Endothelial cell of umbilical vein (primary cell): ENCODE measurements around the gene ACP3. TPM values are rescaled to one million over a fixed set of nuclear protein-coding genes. Genes with fewer than 3 reads are reported as not detected.

Source experiments
- BruUV-seq: library from RNA; stranded (reverse); fragments of 400-500 nt; replicated peaks from 2 replicates; lab custom pipeline; 2021; lab: Mats Ljungman, UMichigan
- CTCF ChIA-PET: fragments of 300-600, 350-600 bp; sonication (Branson Sonifier 250); formaldehyde crosslinking; loops from one replicate; lab custom pipeline; 2021; ENCODE audit warnings: antibody characterized with exemption, inconsistent platforms; lab: Charles Lee
- POLR2A ChIA-PET: fragments of 300-600, 350-600 bp; sonication (Branson Sonifier 250); formaldehyde crosslinking; loops from one replicate; lab custom pipeline; 2021; ENCODE audit warnings: antibody characterized with exemption, inconsistent platforms; lab: Charles Lee
- DNase-seq: peaks from one replicate; pipeline ENCODE4 v3.0.0-alpha.2; 2011; ENCODE audit warnings: low read depth, low spot score
- FAIRE-seq: peaks from 2 replicates; lab custom pipeline; 2011; peaks lifted over from hg19 to GRCh38; lab: Jason Lieb, UNC
- H2AFZ ChIP-seq: 2 replicates; pipeline ENCODE4 v1.6.0; 2012; ENCODE audit warnings: low read depth, low read length, control low read depth, inconsistent platforms
- H3K27ac ChIP-seq: 2 replicates; pipeline ENCODE4 v1.5.1; 2011; ENCODE audit warnings: low read depth, mild to moderate bottlenecking, control low read depth, low read length, moderate library complexity; ENCODE audit not compliant: insufficient read depth
- H3K27me3 ChIP-seq, 2 experiments: 2 replicates each; pipeline versions ENCODE4 v1.6.0 to v1.6.1; 2011; ENCODE audit warnings: low read length in 2 of 2, mixed read lengths in 1 of 2; ENCODE audit not compliant: control insufficient read depth in 2 of 2, insufficient read depth in 2 of 2
- H3K36me3 ChIP-seq, 2 experiments: 2 replicates in 1 of 2; 3 replicates in 1 of 2; pipeline ENCODE4 v1.5.1; 2011; ENCODE audit warnings: low read length in 2 of 2, mild to moderate bottlenecking in 1 of 2, moderate library complexity in 1 of 2; ENCODE audit not compliant: control insufficient read depth in 2 of 2, insufficient read depth in 2 of 2; ENCODE audit errors: extremely low read depth in 1 of 2
- H3K4me1 ChIP-seq: 3 replicates; pipeline ENCODE4 v1.5.1; 2011; ENCODE audit warnings: mild to moderate bottlenecking, low read length; ENCODE audit not compliant: control insufficient read depth, insufficient read depth; ENCODE audit errors: extremely low read depth
- H3K4me2 ChIP-seq: 2 replicates; pipeline ENCODE4 v1.6.1; 2011; ENCODE audit warnings: low read length, control low read depth, mixed read lengths; ENCODE audit not compliant: insufficient read depth
- H3K4me3 ChIP-seq, 3 experiments: fragments of 200-600 bp in 1 of 3; sonication (generic), shearing (Covaris generic) in 1 of 3; replicated peaks in 1 of 3; 2 replicates each; pipeline ENCODE4 v1.5.1; 2011 to 2016; ENCODE audit warnings: control low read depth in 3 of 3, low read length in 3 of 3, mild to moderate bottlenecking in 2 of 3, inconsistent platforms in 1 of 3, low read depth in 1 of 3, moderate library complexity in 1 of 3; ENCODE audit not compliant: insufficient read depth in 1 of 3
- H3K79me2 ChIP-seq: 2 replicates; pipeline ENCODE4 v1.6.0; 2012; ENCODE audit warnings: low read length, inconsistent platforms; ENCODE audit not compliant: control insufficient read depth, insufficient read depth
- H3K9ac ChIP-seq: replicated peaks from 2 replicates; pipeline ENCODE3; 2011; ENCODE audit warnings: low read length, control low read depth; ENCODE audit not compliant: insufficient read depth; ENCODE audit errors: extremely low read depth
- H3K9me1 ChIP-seq: replicated peaks from 3 replicates; pipeline ENCODE4 v1.6.0; 2011; ENCODE audit warnings: mild to moderate bottlenecking, low read length; ENCODE audit not compliant: control insufficient read depth, insufficient read depth; ENCODE audit errors: extremely low read depth
- H3K9me3 ChIP-seq: replicated peaks from 2 replicates; pipeline ENCODE4 v1.5.1; 2012; ENCODE audit warnings: low read length, inconsistent platforms; ENCODE audit not compliant: control insufficient read depth, insufficient read depth
- H4K20me1 ChIP-seq: replicated peaks from 2 replicates; pipeline ENCODE3; 2011; ENCODE audit warnings: mild to moderate bottlenecking, low read length; ENCODE audit not compliant: control insufficient read depth, insufficient read depth; ENCODE audit errors: extremely low read depth
- CTCF ChIP-seq, 2 donors: IDR thresholded peaks; 1 replicate in 1 of 2; 2 replicates in 1 of 2; pipeline ENCODE4 v1.5.1; 2011; ENCODE audit warnings: low read length in 2 of 2, mild to moderate bottlenecking in 2 of 2, moderate library complexity in 2 of 2, control low read depth in 1 of 2, inconsistent platforms in 1 of 2, low read depth in 1 of 2; ENCODE audit not compliant: insufficient read depth in 1 of 2; ENCODE audit errors: extremely low read depth in 1 of 2
- EZH2 ChIP-seq: IDR thresholded peaks from 2 replicates; pipeline ENCODE4 v1.6.1; 2012; ENCODE audit warnings: borderline replicate concordance, low read depth, mild to moderate bottlenecking, moderate library complexity, low read length, inconsistent platforms; ENCODE audit not compliant: severe bottlenecking
- FOS ChIP-seq: IDR thresholded peaks from 2 replicates; pipeline ENCODE4 v1.6.1; 2011; ENCODE audit warnings: mild to moderate bottlenecking, low read length, moderate library complexity, borderline replicate concordance; ENCODE audit not compliant: insufficient read depth
- GATA2 ChIP-seq: IDR thresholded peaks from 2 replicates; pipeline ENCODE4 v1.7.0; 2011; ENCODE audit warnings: low read depth, mild to moderate bottlenecking, moderate library complexity, mixed read lengths, low read length; ENCODE audit not compliant: insufficient read length, insufficient read depth
- JUN ChIP-seq: IDR thresholded peaks from 2 replicates; pipeline ENCODE4 v1.6.1; 2011; ENCODE audit warnings: borderline replicate concordance, low read depth; ENCODE audit not compliant: insufficient read length, insufficient read depth
- MYC ChIP-seq: IDR thresholded peaks from one replicate; pipeline ENCODE4 v1.6.1; 2011; ENCODE audit warnings: mild to moderate bottlenecking, low read depth, low read length
- POLR2A ChIP-seq: IDR thresholded peaks from 2 replicates; pipeline ENCODE4 v1.6.1; 2012; ENCODE audit warnings: low read depth, mild to moderate bottlenecking, control low read depth, low read length
- POLR2AphosphoS5 ChIP-seq: IDR thresholded peaks from 2 replicates; pipeline ENCODE4 v1.6.1; 2012; ENCODE audit warnings: low read depth, mild to moderate bottlenecking, control low read depth, low read length, moderate library complexity; ENCODE audit not compliant: insufficient read depth
- dilution Hi-C: fragments of 300-500 bp; cut with MboI; formaldehyde crosslinking; loops from one replicate; pipeline ENCODE4 v1.15.0; 2019; ENCODE audit warnings: low sequenced_read_pairs; ENCODE audit not compliant: extremely low pct_ligation_motif_present
- intact Hi-C: fragments of 100-400 bp; cut with micrococcal nuclease; formaldehyde crosslinking; loops from one replicate; pipeline ENCODE4 v1.10.0; 2022
- polyA plus RNA-seq, 4 experiments: library from polyadenylated mRNA; depleted of rRNA in 3 of 4; stranded (reverse) in 3 of 4; unstranded in 1 of 4; fragments of >200 nt; gene quantifications; 2 replicates each; pipeline versions ENCODE4 v1.2.1 to v1.2.3, GENCODE V29; 2011 to 2012; ENCODE audit warnings: missing spikeins in 1 of 4
- total RNA-seq: library from RNA; stranded (reverse); gene quantifications from 2 replicates; pipeline ENCODE4 v1.2.3, GENCODE V29; 2021
- TF ChIP-seq, protein P1 (sequence below): IDR thresholded peaks from 2 replicates; pipeline ENCODE4 v1.6.1; 2011; ENCODE audit not compliant: insufficient read depth, insufficient read length

The ACP3 gene
- total and polyA plus RNA-seq, 2 donors (not counting 3 experiments of a cell fraction or from before 2014, with no cell fraction given), result not detected

DNA sequence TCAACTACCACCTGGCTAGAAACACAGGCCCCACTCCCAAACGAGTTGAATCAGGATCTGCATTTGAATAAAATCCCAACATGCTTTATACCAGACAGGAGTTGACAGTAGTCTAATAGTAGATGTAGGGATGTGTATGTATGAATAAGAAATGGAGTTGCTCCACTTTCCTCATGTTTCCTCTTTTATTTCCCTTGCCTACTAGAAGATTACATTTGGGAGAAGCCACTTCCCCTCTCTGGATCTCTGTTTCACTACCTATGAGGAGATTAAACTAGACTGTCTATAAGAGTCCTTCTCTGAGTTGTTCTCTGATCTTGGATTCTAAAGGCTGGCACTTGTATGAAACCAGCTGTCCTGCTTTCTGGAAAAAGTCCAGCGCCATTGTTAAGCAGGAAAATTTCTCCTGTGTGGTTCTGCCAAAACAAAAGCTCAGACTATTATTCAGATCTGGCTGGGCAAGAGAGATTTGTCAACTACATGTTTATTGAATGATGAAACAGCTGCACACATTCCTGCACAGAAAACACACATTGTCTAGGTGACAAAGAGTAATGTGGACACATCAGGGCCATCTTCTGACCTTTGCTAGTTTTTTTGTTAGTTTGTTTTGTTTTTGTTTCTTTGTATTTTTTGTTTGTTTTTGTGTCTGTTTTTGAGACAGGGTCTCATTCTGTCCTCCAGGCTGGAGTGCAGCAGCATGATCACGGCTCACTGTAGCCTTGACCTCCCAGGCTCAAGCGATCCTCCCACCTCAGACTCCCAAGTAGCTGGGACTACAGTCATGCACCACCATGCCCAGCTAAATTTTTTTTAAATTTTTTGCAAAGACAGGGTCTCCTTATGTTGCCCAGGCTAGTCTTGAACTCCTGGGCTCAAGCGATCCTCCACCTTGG is 29.9 kb downstream of the ACP3 start:
- peak; percentile 79 for DNase-seq
- BruUV-seq, result no TSS peak
- CTCF ChIA-PET, result interaction anchor here (1.4 to 9.4 kb wide), 2 partner anchors 53 to 92 kb away, joined by 3 to 150 read pairs; no protein-coding TSS in a partner anchor

More for the DNA sequence above, 29.9 kb downstream of the ACP3 start:
- Histone ChIP-seq H3K27me3 (peaks cover 2 to 4% of the 10 kb centered on the region in 2 experiments), H3K79me2 (no peaks in the 10 kb centered on the region), H4K20me1 (no peaks in the 10 kb centered on the region), H3K4me1 (no peaks in the 10 kb centered on the region), H3K4me3 (no peak overlapping the region), H3K9me3 (no peaks in the 10 kb centered on the region), H2AFZ (no peak overlapping the region), H3K9me1 (no peaks in the 10 kb centered on the region), H3K36me3 (no peaks in the 10 kb centered on the region), H3K27ac (no peak overlapping the region), H3K4me2 (no peak overlapping the region), H3K9ac (no peak overlapping the region)
- intact Hi-C loops, result no loop called here
- peak; percentile 83 for FAIRE-seq
- POLR2A ChIA-PET, result no interaction called here
- TF ChIP-seq, protein P1, sequence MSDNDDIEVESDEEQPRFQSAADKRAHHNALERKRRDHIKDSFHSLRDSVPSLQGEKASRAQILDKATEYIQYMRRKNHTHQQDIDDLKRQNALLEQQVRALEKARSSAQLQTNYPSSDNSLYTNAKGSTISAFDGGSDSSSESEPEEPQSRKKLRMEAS, result no peak
- TF ChIP-seq GATA2 (no peak), CTCF (IDR thresholded peaks at IDR 0.05; ENCODE audit: extremely low read depth in 1 of 2, insufficient read depth in 1 of 2, low read depth in 1 of 2, low read length in 2 of 2) (no peak), JUN (no peak), POLR2A (no peak), MYC (no peak), FOS (no peak), EZH2 (no peak), POLR2AphosphoS5 (no peak)
- dilution Hi-C loops, result no loop called here
